ENCODE measurements around the gene ZNF280D. TPM values are rescaled to one million over a fixed set of nuclear protein-coding genes. Genes with fewer than 3 reads are reported as not detected.
A peak's percentile ranks its signal among the peaks of the same experiment; 100 is the strongest.

Gene ZNF280D, protein sequence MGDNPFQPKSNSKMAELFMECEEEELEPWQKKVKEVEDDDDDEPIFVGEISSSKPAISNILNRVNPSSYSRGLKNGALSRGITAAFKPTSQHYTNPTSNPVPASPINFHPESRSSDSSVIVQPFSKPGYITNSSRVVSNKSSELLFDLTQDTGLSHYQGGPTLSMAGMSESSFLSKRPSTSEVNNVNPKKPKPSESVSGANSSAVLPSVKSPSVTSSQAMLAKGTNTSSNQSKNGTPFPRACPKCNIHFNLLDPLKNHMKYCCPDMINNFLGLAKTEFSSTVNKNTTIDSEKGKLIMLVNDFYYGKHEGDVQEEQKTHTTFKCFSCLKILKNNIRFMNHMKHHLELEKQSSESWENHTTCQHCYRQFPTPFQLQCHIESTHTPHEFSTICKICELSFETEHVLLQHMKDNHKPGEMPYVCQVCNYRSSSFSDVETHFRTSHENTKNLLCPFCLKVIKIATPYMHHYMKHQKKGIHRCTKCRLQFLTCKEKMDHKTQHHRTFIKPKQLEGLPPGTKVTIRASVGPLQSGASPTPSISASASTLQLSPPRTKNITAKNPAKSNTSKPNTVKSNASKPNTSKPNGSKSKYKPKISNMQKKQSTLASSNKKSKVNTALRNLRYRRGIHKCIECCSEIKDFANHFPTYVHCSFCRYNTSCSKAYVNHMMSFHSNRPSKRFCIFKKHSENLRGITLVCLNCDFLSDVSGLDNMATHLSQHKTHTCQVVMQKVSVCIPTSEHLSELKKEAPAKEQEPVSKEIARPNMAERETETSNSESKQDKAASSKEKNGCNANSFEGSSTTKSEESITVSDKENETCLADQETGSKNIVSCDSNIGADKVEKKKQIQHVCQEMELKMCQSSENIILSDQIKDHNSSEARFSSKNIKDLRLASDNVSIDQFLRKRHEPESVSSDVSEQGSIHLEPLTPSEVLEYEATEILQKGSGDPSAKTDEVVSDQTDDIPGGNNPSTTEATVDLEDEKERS
- polyA plus RNA-seq (2012; ENCODE audit: insufficient read length, low read depth) = 3.3 TPM

- no peak for TF ChIP-seq SIN3A (IDR thresholded peaks at IDR 0.05; ENCODE audit: borderline replicate concordance, insufficient read depth, low read length)
- 0 out of 2 replicates have a peak, but pooled peaks have one; percentile 24 for TF ChIP-seq TAF1 (IDR thresholded peaks at IDR 0.05; ENCODE audit: borderline replicate concordance, insufficient read depth, low read length)
- TF ChIP-seq REST (IDR thresholded peaks at IDR 0.05; ENCODE audit: insufficient read depth in 1 of 2, low read depth in 2 of 2, low read length in 2 of 2) = 0 out of 4 replicates have a peak, but pooled peaks of 1 of the 2 experiments have one; percentile 14
- TF ChIP-seq FOXP2 (optimal IDR thresholded peaks at IDR 0.05; ENCODE audit: borderline replicate concordance, extremely low read depth, extremely low read length, insufficient read depth) = peak; percentile 19
- TF ChIP-seq POLR2AphosphoS5 (IDR thresholded peaks at IDR 0.05; ENCODE audit: low read depth, low read length) = peak; percentile 37; the same call in 1 of the 2 replicates
Measured at GRCh38 chr15:56733136-56734012, at the start of gene ZNF280D. Gene ZNF280D (minus strand): TSS chr15:56733509. CDS start chr15:56707109, 26,400 bp downstream.

DNA sequence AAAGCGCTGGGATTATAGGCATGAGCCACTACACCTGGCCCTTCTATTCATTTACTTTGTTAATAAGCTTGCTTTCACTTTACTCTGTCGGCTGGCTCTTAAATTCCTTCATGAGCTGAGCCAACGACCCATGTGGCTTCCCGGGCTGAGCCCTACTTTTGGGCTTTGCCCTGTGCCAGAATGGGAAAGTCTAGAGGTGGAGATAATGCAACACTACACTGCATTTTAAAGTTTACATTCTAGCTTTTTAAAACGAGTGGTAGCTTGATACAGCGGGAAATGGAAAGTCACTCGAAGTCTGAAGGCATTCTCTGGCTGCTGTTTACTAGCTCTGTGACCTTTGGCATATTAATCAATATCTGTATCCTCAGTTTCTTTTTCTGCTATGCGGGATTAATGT is 49.0 kb upstream of the ZNF280D start:
- TF ChIP-seq REST (IDR thresholded peaks at IDR 0.05; ENCODE audit: insufficient read depth in 1 of 2, low read depth in 2 of 2, low read length in 2 of 2) = no peak
- TF ChIP-seq TAF1 (IDR thresholded peaks at IDR 0.05; ENCODE audit: borderline replicate concordance, insufficient read depth, low read length) = no peak
- no peak for TF ChIP-seq POLR2AphosphoS5 (IDR thresholded peaks at IDR 0.05; ENCODE audit: low read depth, low read length)
- TF ChIP-seq SIN3A (IDR thresholded peaks at IDR 0.05; ENCODE audit: borderline replicate concordance, insufficient read depth, low read length) = no peak
- TF ChIP-seq FOXP2 (optimal IDR thresholded peaks at IDR 0.05; ENCODE audit: borderline replicate concordance, extremely low read depth, extremely low read length, insufficient read depth) = no peak

- TF ChIP-seq REST (IDR thresholded peaks at IDR 0.05; ENCODE audit: insufficient read depth in 1 of 2, low read depth in 2 of 2, low read length in 2 of 2) = no peak
- TF ChIP-seq FOXP2 (optimal IDR thresholded peaks at IDR 0.05; ENCODE audit: borderline replicate concordance, extremely low read depth, extremely low read length, insufficient read depth) = no peak
- TF ChIP-seq POLR2AphosphoS5 (IDR thresholded peaks at IDR 0.05; ENCODE audit: low read depth, low read length) = no peak
- TF ChIP-seq TAF1 (IDR thresholded peaks at IDR 0.05; ENCODE audit: borderline replicate concordance, insufficient read depth, low read length) = no peak
- TF ChIP-seq SIN3A (IDR thresholded peaks at IDR 0.05; ENCODE audit: borderline replicate concordance, insufficient read depth, low read length) = no peak
Measured at GRCh38 chr15:56781666-56782065, 48.4 kb upstream of the ZNF280D start.

GRCh38 chr15:56778761-56779160 is 45.5 kb upstream of the ZNF280D start:
- TF ChIP-seq POLR2AphosphoS5 (IDR thresholded peaks at IDR 0.05; ENCODE audit: low read depth, low read length) (no peak), TAF1 (IDR thresholded peaks at IDR 0.05; ENCODE audit: borderline replicate concordance, insufficient read depth, low read length) (no peak), SIN3A (IDR thresholded peaks at IDR 0.05; ENCODE audit: borderline replicate concordance, insufficient read depth, low read length) (no peak), REST (IDR thresholded peaks at IDR 0.05; ENCODE audit: insufficient read depth in 1 of 2, low read depth in 2 of 2, low read length in 2 of 2) (no peak), FOXP2 (optimal IDR thresholded peaks at IDR 0.05; ENCODE audit: borderline replicate concordance, extremely low read depth, extremely low read length, insufficient read depth) (no peak)
